Activated CD4-positive, alpha-beta T cell treated with anti-CD3 and anti-CD28 coated beads, Interleukin-2, Interleukin-6, amounts not matched to agents 100 ng/mL and 50 ng/mL, durations not matched to agents 16 hours and 8 hours (primary cell): ENCODE data around the gene INPP4B.

Experiments
- DNase-seq: peaks from one replicate; pipeline ENCODE4 v3.0.0-alpha.2; 2020

The INPP4B gene

GRCh38 chr4:142567620-142568451, 278.3 kb downstream of the INPP4B start:
- peak; percentile 60 for DNase-seq

GRCh38 chr4:142567199-142567598, 278.9 kb downstream of the INPP4B start:
- peak; percentile 84 for DNase-seq

GRCh38 chr4:142566777-142567176, 279.3 kb downstream of the INPP4B start:
- DNase-seq: peak; percentile 47

- DNase-seq: no peak
Measured at GRCh38 chr4:142566243-142566642, 279.9 kb downstream of the INPP4B start.

- peak; percentile 76 for DNase-seq
Measured at GRCh38 chr4:142565771-142566170, 280.3 kb downstream of the INPP4B start.

- DNase-seq: no peak
Measured at GRCh38 chr4:142563682-142564291, 282.3 kb downstream of the INPP4B start.

- no peak for DNase-seq
Measured at GRCh38 chr4:142559986-142560385, 286.1 kb downstream of the INPP4B start.

GRCh38 chr4:142558851-142559250, 287.2 kb downstream of the INPP4B start:
- DNase-seq: no peak

- peak; percentile 22 for DNase-seq
Measured at GRCh38 chr4:142557239-142557801, 288.8 kb downstream of the INPP4B start.

- peak; percentile 57 for DNase-seq
Measured at GRCh38 chr4:142556570-142557238, 289.4 kb downstream of the INPP4B start.

GRCh38 chr4:142556048-142556447, 290.1 kb downstream of the INPP4B start:
- DNase-seq: peak; percentile 41

- DNase-seq: no peak
Measured at GRCh38 chr4:142554412-142554811, 291.7 kb downstream of the INPP4B start.

- DNase-seq: peak; percentile 39
Measured at GRCh38 chr4:142551517-142552305, 294.4 kb downstream of the INPP4B start.

GRCh38 chr4:142550965-142551364, 295.1 kb downstream of the INPP4B start:
- DNase-seq: no peak

GRCh38 chr4:142549726-142550463, 296.2 kb downstream of the INPP4B start:
- peak; percentile 72 for DNase-seq

GRCh38 chr4:142549248-142549647, 296.9 kb downstream of the INPP4B start:
- DNase-seq: no peak

- no peak for DNase-seq
Measured at GRCh38 chr4:142548491-142548890, 297.6 kb downstream of the INPP4B start.

- no peak for DNase-seq
Measured at GRCh38 chr4:142547974-142548373, 298.1 kb downstream of the INPP4B start.

GRCh38 chr4:142544594-142544993, 301.5 kb downstream of the INPP4B start:
- no peak for DNase-seq

- no peak for DNase-seq
Measured at GRCh38 chr4:142544039-142544438, 302.1 kb downstream of the INPP4B start.

GRCh38 chr4:142540483-142540804, 305.7 kb downstream of the INPP4B start:
- no peak for DNase-seq
